ENCODE results near the gene ST6GAL1. TPM values are rescaled to one million over a fixed set of nuclear protein-coding genes. Genes with fewer than 3 reads are reported as not detected.

The ST6GAL1 gene
- total and polyA plus RNA-seq, 2 of the 8 experiments (the other 6 are each of a cell fraction or from before 2014, with no cell fraction given): 62.8 to 80.9 TPM

DNA sequence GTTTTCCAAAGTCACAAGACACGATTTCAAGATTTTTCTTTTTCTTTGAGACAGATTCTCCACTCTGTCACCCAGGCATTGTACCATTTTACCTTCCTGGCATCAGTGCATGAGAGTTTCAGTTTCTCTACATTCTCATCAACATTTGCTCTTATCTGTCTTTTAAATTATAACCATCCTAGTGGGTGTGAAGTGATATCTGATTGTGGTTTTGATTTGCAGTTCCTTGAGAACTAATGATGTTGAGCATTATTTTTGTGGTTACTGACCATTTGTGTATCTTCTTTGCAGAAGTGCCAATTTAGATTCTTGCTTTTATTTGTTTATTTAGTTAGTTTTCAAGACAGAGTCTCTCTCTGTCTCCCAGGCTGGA is 46.7 kb upstream of the ST6GAL1 start (continued):
- no peak for TF ChIP-seq CHD7 (IDR thresholded peaks at IDR 0.05; ENCODE audit: insufficient replicate concordance, low read length)
- TF ChIP-seq SP1 (IDR thresholded peaks at IDR 0.05; ENCODE audit: low read depth, low read length): no peak
- no peak for TF ChIP-seq EGR1 (IDR thresholded peaks at IDR 0.05; ENCODE audit: borderline replicate concordance, low read depth, low read length)
- TF ChIP-seq SRF (IDR thresholded peaks at IDR 0.05; ENCODE audit: low read depth, low read length): no peak
- no peak for TF ChIP-seq RBBP5 (IDR thresholded peaks at IDR 0.05; ENCODE audit: borderline replicate concordance, low read depth, low read length)
- no peak for TF ChIP-seq JUND (IDR thresholded peaks at IDR 0.05; ENCODE audit: low read length)
- TF ChIP-seq, protein P1, sequence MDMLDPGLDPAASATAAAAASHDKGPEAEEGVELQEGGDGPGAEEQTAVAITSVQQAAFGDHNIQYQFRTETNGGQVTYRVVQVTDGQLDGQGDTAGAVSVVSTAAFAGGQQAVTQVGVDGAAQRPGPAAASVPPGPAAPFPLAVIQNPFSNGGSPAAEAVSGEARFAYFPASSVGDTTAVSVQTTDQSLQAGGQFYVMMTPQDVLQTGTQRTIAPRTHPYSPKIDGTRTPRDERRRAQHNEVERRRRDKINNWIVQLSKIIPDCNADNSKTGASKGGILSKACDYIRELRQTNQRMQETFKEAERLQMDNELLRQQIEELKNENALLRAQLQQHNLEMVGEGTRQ (IDR thresholded peaks at IDR 0.05; ENCODE audit: low read length): no peak
- no peak for TF ChIP-seq SIRT6 (IDR thresholded peaks at IDR 0.05; ENCODE audit: low read length)
- no peak for TF ChIP-seq RFX5 (IDR thresholded peaks at IDR 0.05; ENCODE audit: borderline replicate concordance, low read depth, low read length)
- no peak for TF ChIP-seq NANOG (IDR thresholded peaks at IDR 0.05; ENCODE audit: insufficient read depth, low read depth, low read length, poor library complexity, severe bottlenecking)
- no peak for TF ChIP-seq ASH2L (IDR thresholded peaks at IDR 0.05; ENCODE audit: low read length)
- no peak for TF ChIP-seq KDM1A (IDR thresholded peaks at IDR 0.05; ENCODE audit: borderline replicate concordance, low read length)

Data from H1 (cell line).